SU-DHL-6 (cell line): ENCODE data around the gene ADORA3.

Experiments used
- EZH2phosphoT487 ChIP-seq: fragments of 200-600 bp; sonication (generic), shearing (Covaris generic); conservative IDR thresholded peaks from 2 replicates; pipeline ENCODE4 v1.6.1; 2018; ENCODE audit warnings: mild to moderate bottlenecking, antibody characterized with exemption, low read length, moderate library complexity, mixed read lengths
- TF ChIP-seq, protein P1 (sequence below): fragments of 200-600 bp; sonication (generic); IDR thresholded peaks from one replicate; pipeline ENCODE4 v1.5.1; 2017; ENCODE audit warnings: antibody characterized with exemption, mild to moderate bottlenecking, low read length, moderate library complexity; ENCODE audit not compliant: insufficient read depth, poor library complexity, severe bottlenecking

- TF ChIP-seq, protein P1, sequence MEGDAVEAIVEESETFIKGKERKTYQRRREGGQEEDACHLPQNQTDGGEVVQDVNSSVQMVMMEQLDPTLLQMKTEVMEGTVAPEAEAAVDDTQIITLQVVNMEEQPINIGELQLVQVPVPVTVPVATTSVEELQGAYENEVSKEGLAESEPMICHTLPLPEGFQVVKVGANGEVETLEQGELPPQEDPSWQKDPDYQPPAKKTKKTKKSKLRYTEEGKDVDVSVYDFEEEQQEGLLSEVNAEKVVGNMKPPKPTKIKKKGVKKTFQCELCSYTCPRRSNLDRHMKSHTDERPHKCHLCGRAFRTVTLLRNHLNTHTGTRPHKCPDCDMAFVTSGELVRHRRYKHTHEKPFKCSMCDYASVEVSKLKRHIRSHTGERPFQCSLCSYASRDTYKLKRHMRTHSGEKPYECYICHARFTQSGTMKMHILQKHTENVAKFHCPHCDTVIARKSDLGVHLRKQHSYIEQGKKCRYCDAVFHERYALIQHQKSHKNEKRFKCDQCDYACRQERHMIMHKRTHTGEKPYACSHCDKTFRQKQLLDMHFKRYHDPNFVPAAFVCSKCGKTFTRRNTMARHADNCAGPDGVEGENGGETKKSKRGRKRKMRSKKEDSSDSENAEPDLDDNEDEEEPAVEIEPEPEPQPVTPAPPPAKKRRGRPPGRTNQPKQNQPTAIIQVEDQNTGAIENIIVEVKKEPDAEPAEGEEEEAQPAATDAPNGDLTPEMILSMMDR, result no peak
- TF ChIP-seq EZH2phosphoT487, result no peak
Observed at GRCh38 chr1:111455642-111456031, 47.8 kb downstream of the ADORA3 start.
